K562 (cell line): ENCODE data around the gene RO60. TPM values are rescaled to one million over a fixed set of nuclear protein-coding genes. Genes with fewer than 3 reads are reported as not detected.

Experiments used
- ETV1 ChIP-seq: fragments of 450-650 bp; conservative IDR thresholded peaks from 2 replicates; pipeline ENCODE4 v1.6.1; 2016; ENCODE audit warnings: missing genetic modification characterization, control low read depth, low read depth, missing compliant biosample characterization
- IFI16 ChIP-seq: fragments of 250-450 bp; sonication (Bioruptor Pico); IDR thresholded peaks from 2 replicates; pipeline ENCODE4 v2.1.2; 2022; ENCODE audit warnings: mild to moderate bottlenecking, inconsistent platforms
- NCOA6 ChIP-seq: fragments of 450-650 bp; IDR thresholded peaks from 2 replicates; pipeline ENCODE4 v1.6.1; 2017; ENCODE audit warnings: mild to moderate bottlenecking
- PHF21A ChIP-seq: fragments of 450-650 bp; IDR thresholded peaks from 2 replicates; pipeline ENCODE4 v1.6.1; 2017; ENCODE audit warnings: low read depth, borderline replicate concordance
- SMAD2 ChIP-seq: fragments of 150-350 bp; IDR thresholded peaks from 2 replicates; pipeline ENCODE4 v1.6.1; 2014; ENCODE audit warnings: low read depth, mild to moderate bottlenecking, low read length
- SRSF1 ChIP-seq: fragments of 200-400 bp; formaldehyde crosslinking; IDR thresholded peaks from 2 replicates; pipeline ENCODE4 v1.6.1; 2017; ENCODE audit warnings: mild to moderate bottlenecking, low read depth, low read length, moderate library complexity
- ZFP30 ChIP-seq: fragments of 250-450 bp; sonication (Bioruptor Pico); IDR thresholded peaks from 2 replicates; pipeline ENCODE4 v1.8.0; 2022; ENCODE audit warnings: moderate library complexity, mild to moderate bottlenecking, inconsistent platforms, borderline replicate concordance
- ZNF444 ChIP-seq: fragments of 250-450 bp; sonication (Bioruptor Pico); IDR thresholded peaks from 2 replicates; pipeline ENCODE4 v1.4.0; 2020; ENCODE audit warnings: mild to moderate bottlenecking, moderate library complexity
- ZNF764 ChIP-seq: fragments of 250-450 bp; sonication (Bioruptor Pico); IDR thresholded peaks from 2 replicates; pipeline ENCODE4 v1.4.0; 2020; ENCODE audit warnings: low read depth, mild to moderate bottlenecking, moderate library complexity
- polyA plus RNA-seq, 8 experiments: library from polyadenylated mRNA; depleted of rRNA in 4 of 8; stranded (reverse) in 5 of 8; unstranded in 3 of 8; fragments of >200 nt; fragmentation: Nextera tagmentation in 2 of 8; fragmentation: Illumina TruSeq in 1 of 8; extraction: Ambion mirVana in 2 of 8; extraction: Trizol in 1 of 8; gene quantifications; 2 replicates each; pipeline versions ENCODE4 v1.2.1 to v1.2.3, GENCODE V29; 2011 to 2014; ENCODE audit warnings: inconsistent platforms in 1 of 8, missing spikeins in 1 of 8
- total RNA-seq, 7 experiments: library from RNA; depleted of rRNA in 6 of 7; stranded (reverse); fragments of >200 nt in 6 of 7; fragmentation: Illumina TruSeq in 2 of 7; extraction: Trizol in 2 of 7; gene quantifications; 2 replicates each; pipeline versions ENCODE4 v1.2.1 to v1.2.3, GENCODE V29; 2011 to 2021; ENCODE audit warnings: low replicate concordance in 1 of 7
- TF ChIP-seq, protein P1 (sequence below): fragments of 250-450 bp; sonication (Bioruptor Pico); IDR thresholded peaks from 2 replicates; pipeline ENCODE4 v1.4.0; 2020
- TF ChIP-seq, protein P2 (sequence below), 2 experiments: fragments of 450-650 bp; formaldehyde crosslinking in 1 of 2; IDR thresholded peaks; 2 replicates each; pipeline versions ENCODE4 v1.4.0 to v1.6.1; 2014 to 2020; ENCODE audit warnings: mild to moderate bottlenecking in 2 of 2, borderline replicate concordance in 1 of 2, low read depth in 1 of 2
- TF ChIP-seq, protein P3 (sequence below): sonication (generic); formaldehyde crosslinking; IDR thresholded peaks from 2 replicates; pipeline ENCODE4 v1.8.0; 2022; ENCODE audit warnings: missing genetic modification reagents, mild to moderate bottlenecking, borderline replicate concordance
- TF ChIP-seq, protein P4 (sequence below): sonication (generic); formaldehyde crosslinking; IDR thresholded peaks from 2 replicates; pipeline ENCODE4 v1.8.0; 2022; ENCODE audit warnings: mild to moderate bottlenecking, low read depth, missing genetic modification reagents

The RO60 gene
- total and polyA plus RNA-seq, 9 of the 15 experiments (the other 6 are each of a cell fraction or from before 2014, with no cell fraction given) = 24.9 to 187 (median 101) TPM

DNA sequence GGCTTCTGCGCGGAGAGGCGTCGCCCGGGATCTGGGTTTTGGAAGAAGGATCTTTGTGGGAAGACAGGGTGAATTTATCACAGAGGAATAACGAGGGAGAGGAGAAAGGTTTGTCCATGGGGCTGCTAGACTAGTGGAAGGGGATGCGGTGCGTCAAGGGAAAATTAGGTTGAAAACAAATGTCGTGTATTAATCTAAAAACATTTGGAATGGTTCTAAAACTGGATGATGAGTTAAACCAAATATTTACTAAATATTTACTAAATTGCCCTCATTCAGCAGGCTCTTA is 647 bp downstream of the RO60 start (continued):
- TF ChIP-seq, protein P1, sequence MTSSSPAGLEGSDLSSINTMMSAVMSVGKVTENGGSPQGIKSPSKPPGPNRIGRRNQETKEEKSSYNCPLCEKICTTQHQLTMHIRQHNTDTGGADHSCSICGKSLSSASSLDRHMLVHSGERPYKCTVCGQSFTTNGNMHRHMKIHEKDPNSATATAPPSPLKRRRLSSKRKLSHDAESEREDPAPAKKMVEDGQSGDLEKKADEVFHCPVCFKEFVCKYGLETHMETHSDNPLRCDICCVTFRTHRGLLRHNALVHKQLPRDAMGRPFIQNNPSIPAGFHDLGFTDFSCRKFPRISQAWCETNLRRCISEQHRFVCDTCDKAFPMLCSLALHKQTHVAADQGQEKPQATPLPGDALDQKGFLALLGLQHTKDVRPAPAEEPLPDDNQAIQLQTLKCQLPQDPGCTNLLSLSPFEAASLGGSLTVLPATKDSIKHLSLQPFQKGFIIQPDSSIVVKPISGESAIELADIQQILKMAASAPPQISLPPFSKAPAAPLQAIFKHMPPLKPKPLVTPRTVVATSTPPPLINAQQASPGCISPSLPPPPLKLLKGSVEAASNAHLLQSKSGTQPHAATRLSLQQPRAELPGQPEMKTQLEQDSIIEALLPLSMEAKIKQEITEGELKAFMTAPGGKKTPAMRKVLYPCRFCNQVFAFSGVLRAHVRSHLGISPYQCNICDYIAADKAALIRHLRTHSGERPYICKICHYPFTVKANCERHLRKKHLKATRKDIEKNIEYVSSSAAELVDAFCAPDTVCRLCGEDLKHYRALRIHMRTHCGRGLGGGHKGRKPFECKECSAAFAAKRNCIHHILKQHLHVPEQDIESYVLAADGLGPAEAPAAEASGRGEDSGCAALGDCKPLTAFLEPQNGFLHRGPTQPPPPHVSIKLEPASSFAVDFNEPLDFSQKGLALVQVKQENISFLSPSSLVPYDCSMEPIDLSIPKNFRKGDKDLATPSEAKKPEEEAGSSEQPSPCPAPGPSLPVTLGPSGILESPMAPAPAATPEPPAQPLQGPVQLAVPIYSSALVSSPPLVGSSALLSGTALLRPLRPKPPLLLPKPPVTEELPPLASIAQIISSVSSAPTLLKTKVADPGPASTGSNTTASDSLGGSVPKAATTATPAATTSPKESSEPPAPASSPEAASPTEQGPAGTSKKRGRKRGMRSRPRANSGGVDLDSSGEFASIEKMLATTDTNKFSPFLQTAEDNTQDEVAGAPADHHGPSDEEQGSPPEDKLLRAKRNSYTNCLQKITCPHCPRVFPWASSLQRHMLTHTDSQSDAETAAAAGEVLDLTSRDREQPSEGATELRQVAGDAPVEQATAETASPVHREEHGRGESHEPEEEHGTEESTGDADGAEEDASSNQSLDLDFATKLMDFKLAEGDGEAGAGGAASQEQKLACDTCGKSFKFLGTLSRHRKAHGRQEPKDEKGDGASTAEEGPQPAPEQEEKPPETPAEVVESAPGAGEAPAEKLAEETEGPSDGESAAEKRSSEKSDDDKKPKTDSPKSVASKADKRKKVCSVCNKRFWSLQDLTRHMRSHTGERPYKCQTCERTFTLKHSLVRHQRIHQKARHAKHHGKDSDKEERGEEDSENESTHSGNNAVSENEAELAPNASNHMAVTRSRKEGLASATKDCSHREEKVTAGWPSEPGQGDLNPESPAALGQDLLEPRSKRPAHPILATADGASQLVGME (CRISPR knock-in tag) = no peak
- TF ChIP-seq SRSF1 (no peak), ZFP30 (CRISPR knock-in tag) (no peak), PHF21A (0 out of 2 replicates have a peak, but pooled peaks have one; percentile 54), ZNF444 (CRISPR knock-in tag) (no peak), SMAD2 (no peak), NCOA6 (no peak), ETV1 (tag) (no peak), ZNF764 (CRISPR knock-in tag) (no peak), IFI16 (CRISPR knock-in tag) (no peak)
- TF ChIP-seq, protein P2, sequence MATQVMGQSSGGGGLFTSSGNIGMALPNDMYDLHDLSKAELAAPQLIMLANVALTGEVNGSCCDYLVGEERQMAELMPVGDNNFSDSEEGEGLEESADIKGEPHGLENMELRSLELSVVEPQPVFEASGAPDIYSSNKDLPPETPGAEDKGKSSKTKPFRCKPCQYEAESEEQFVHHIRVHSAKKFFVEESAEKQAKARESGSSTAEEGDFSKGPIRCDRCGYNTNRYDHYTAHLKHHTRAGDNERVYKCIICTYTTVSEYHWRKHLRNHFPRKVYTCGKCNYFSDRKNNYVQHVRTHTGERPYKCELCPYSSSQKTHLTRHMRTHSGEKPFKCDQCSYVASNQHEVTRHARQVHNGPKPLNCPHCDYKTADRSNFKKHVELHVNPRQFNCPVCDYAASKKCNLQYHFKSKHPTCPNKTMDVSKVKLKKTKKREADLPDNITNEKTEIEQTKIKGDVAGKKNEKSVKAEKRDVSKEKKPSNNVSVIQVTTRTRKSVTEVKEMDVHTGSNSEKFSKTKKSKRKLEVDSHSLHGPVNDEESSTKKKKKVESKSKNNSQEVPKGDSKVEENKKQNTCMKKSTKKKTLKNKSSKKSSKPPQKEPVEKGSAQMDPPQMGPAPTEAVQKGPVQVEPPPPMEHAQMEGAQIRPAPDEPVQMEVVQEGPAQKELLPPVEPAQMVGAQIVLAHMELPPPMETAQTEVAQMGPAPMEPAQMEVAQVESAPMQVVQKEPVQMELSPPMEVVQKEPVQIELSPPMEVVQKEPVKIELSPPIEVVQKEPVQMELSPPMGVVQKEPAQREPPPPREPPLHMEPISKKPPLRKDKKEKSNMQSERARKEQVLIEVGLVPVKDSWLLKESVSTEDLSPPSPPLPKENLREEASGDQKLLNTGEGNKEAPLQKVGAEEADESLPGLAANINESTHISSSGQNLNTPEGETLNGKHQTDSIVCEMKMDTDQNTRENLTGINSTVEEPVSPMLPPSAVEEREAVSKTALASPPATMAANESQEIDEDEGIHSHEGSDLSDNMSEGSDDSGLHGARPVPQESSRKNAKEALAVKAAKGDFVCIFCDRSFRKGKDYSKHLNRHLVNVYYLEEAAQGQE (IDR thresholded peaks at IDR 0.05; ENCODE audit: borderline replicate concordance) = no peak
- TF ChIP-seq, protein P2 (CRISPR knock-in tag; IDR thresholded peaks at IDR 0.05; ENCODE audit: low read depth) = no peak
- TF ChIP-seq, protein P3, sequence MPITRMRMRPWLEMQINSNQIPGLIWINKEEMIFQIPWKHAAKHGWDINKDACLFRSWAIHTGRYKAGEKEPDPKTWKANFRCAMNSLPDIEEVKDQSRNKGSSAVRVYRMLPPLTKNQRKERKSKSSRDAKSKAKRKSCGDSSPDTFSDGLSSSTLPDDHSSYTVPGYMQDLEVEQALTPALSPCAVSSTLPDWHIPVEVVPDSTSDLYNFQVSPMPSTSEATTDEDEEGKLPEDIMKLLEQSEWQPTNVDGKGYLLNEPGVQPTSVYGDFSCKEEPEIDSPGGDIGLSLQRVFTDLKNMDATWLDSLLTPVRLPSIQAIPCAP = no peak
- TF ChIP-seq, protein P4, sequence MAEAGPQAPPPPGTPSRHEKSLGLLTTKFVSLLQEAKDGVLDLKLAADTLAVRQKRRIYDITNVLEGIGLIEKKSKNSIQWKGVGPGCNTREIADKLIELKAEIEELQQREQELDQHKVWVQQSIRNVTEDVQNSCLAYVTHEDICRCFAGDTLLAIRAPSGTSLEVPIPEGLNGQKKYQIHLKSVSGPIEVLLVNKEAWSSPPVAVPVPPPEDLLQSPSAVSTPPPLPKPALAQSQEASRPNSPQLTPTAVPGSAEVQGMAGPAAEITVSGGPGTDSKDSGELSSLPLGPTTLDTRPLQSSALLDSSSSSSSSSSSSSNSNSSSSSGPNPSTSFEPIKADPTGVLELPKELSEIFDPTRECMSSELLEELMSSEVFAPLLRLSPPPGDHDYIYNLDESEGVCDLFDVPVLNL (CRISPR knock-in tag) = no peak
